Measurements from ENCODE around the gene EZR.

- TF ChIP-seq, protein P1, sequence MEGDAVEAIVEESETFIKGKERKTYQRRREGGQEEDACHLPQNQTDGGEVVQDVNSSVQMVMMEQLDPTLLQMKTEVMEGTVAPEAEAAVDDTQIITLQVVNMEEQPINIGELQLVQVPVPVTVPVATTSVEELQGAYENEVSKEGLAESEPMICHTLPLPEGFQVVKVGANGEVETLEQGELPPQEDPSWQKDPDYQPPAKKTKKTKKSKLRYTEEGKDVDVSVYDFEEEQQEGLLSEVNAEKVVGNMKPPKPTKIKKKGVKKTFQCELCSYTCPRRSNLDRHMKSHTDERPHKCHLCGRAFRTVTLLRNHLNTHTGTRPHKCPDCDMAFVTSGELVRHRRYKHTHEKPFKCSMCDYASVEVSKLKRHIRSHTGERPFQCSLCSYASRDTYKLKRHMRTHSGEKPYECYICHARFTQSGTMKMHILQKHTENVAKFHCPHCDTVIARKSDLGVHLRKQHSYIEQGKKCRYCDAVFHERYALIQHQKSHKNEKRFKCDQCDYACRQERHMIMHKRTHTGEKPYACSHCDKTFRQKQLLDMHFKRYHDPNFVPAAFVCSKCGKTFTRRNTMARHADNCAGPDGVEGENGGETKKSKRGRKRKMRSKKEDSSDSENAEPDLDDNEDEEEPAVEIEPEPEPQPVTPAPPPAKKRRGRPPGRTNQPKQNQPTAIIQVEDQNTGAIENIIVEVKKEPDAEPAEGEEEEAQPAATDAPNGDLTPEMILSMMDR (IDR thresholded peaks at IDR 0.05) = no peak
- no peak for TF ChIP-seq EP300 (IDR thresholded peaks at IDR 0.05)
- no peak for TF ChIP-seq POLR2A (IDR thresholded peaks at IDR 0.05)
Observed at GRCh38 chr6:158815907-158816306, 3.3 kb downstream of the EZR start.

Measured in tibial nerve (tissue), 4 donors.